ENCODE data around the gene ANKS1B. TPM values are rescaled to one million over a fixed set of nuclear protein-coding genes. Genes with fewer than 3 reads are reported as not detected.
A peak's percentile ranks its signal among the peaks of the same experiment; 100 is the strongest.

Gene ANKS1B
- total and polyA plus RNA-seq, 5 donors, result 0.43 to 7.4 (median 3.3) TPM

DNA sequence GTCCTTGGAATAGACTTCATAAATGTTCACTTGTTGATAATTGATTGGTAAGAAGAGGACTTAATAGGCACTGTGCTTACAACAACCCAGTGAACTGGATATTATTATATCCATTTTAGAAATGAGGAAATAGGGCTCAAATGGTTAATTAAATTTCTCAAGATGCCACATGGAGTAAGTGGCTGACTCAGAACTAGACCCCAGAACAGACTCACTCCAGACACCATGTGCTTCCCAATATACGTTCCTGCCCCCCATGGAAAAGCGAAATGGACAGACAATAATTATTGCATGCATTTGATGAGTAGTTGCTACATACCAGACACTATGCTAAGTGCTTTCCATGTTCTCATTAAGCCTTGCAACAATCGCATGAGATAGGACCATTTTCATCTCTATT lies 895 bp upstream of the ANKS1B start:
- Histone ChIP-seq H3K4me1 (ENCODE audit: control insufficient read depth, insufficient read depth, low read length) (no peaks in the 10 kb centered on the region), H3K27ac (ENCODE audit: low read length) (no peak overlapping the region), H3K4me3 (ENCODE audit: low read length) (peak overlapping the region; percentile 79), H3K9me3 (ENCODE audit: control insufficient read depth, low read length) (no peaks in the 10 kb centered on the region), H3K27me3 (ENCODE audit: control insufficient read depth, insufficient read depth) (no peaks in the 10 kb centered on the region)
- intact Hi-C loops (cut with DNase I), result no loop called here
- DNase-seq (no peak), ATAC-seq (no peak)
- WGBS, result 56% methylated on average over 3 of the region's 3 CpGs

GRCh38 chr12:99985129-99985570 lies 414 bp upstream of the ANKS1B start:
- ATAC-seq, result no peak
- 3% methylated on average over 10 of the region's 10 CpGs for WGBS
- H3K9me3 ChIP-seq (ENCODE audit: control insufficient read depth, low read length), result no peaks in the 10 kb centered on the region
- DNase-seq, result no peak
- no peaks in the 10 kb centered on the region for H3K27me3 ChIP-seq (ENCODE audit: control insufficient read depth, insufficient read depth)
- H3K27ac ChIP-seq (ENCODE audit: low read length), result no peak overlapping the region
- peak overlapping the region; percentile 79 for H3K4me3 ChIP-seq (ENCODE audit: low read length)
- intact Hi-C loops (cut with DNase I), result no loop called here
- H3K4me1 ChIP-seq (ENCODE audit: control insufficient read depth, insufficient read depth, low read length), result no peaks in the 10 kb centered on the region

DNA sequence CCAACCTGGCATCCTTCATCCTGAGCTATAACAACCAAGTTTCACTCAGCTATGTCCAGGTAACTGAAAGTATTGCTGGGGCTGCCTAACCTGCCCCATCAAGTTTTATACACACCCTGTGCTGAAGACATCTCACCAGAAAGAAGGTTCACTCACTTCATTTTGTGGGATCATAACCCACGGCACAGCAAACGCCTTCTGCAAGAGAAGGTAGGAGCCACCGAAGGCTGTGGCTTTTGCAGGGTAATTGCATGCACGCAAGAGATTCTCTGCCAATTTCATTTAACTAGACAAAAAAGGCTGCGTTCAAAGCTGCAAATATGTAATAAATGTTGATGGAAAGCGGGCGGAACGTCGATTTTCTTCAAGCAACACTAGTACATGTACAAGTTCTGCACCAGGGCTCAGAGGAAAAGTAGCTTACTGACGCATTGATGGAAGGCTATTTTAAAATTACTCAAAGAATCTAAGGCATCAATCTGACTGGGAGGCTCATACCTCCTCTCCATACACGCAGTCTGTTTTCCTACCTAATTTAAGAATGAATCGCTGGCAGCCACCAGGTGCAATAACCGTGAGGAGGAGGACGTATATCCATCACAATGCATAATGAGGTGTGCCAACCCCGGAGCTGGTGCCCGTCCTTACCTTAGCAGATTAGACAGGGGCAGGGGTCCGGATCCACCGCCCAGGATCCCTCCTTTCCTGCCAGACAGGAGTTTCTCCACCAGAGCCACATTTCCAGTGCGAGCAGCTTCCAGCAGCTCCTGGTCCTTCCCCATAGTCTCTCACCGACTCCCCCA lies 1.1 kb downstream of the ANKS1B start:
- Histone ChIP-seq H3K27ac (ENCODE audit: low read length) (no peak overlapping the region), H3K4me3 (ENCODE audit: low read length) (peak overlapping the region; percentile 79), H3K4me1 (ENCODE audit: control insufficient read depth, insufficient read depth, low read length) (no peaks in the 10 kb centered on the region), H3K27me3 (ENCODE audit: control insufficient read depth, insufficient read depth) (no peaks in the 10 kb centered on the region), H3K9me3 (ENCODE audit: control insufficient read depth, low read length) (no peaks in the 10 kb centered on the region)
- intact Hi-C loops (cut with DNase I), result no loop called here
- WGBS, result 22% methylated on average over 20 of the region's 20 CpGs
- ATAC-seq, result peak; percentile 8 to 15
- DNase-seq, result no peak

GRCh38 chr12:99981639-99982190 lies 3.0 kb downstream of the ANKS1B start:
- Histone ChIP-seq H3K4me1 (ENCODE audit: control insufficient read depth, insufficient read depth, low read length) (no peaks in the 10 kb centered on the region), H3K4me3 (ENCODE audit: low read length) (no peak overlapping the region), H3K27ac (ENCODE audit: low read length) (no peak overlapping the region), H3K9me3 (ENCODE audit: control insufficient read depth, low read length) (no peaks in the 10 kb centered on the region), H3K27me3 (ENCODE audit: control insufficient read depth, insufficient read depth) (no peaks in the 10 kb centered on the region)
- intact Hi-C loops (cut with DNase I), result no loop called here
- ATAC-seq, result no peak
- WGBS, result 73% methylated on average over 4 of the region's 4 CpGs
- DNase-seq, result no peak

DNA sequence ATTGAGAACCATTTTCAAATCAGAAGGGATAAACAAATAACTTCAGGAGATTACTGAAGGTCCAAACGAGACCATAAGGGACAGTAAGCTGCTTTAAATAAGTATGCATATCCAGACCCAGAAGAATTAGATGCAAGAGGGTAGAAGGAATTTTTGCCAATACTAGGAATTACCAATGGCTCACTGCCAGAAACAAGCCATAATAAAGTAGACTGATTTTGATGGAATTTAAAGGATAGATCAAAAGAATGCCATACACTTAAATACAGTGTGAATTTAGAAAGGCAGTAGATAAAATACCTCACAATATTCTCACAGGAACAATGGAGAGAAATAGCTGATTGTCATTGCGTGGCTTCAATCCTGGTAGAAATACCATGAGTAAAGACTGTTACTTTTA lies 5.3 kb downstream of the ANKS1B start:
- no peaks in the 10 kb centered on the region for H3K9me3 ChIP-seq (ENCODE audit: control insufficient read depth, low read length)
- intact Hi-C loops (cut with DNase I), result no loop called here
- no peak overlapping the region for H3K27ac ChIP-seq (ENCODE audit: low read length)
- no peak overlapping the region for H3K4me3 ChIP-seq (ENCODE audit: low read length)
- ATAC-seq (no peak), DNase-seq (no peak)
- H3K4me1 ChIP-seq (ENCODE audit: control insufficient read depth, insufficient read depth, low read length), result no peaks in the 10 kb centered on the region
- 62% methylated on average over 2 of the region's 2 CpGs for WGBS
- H3K27me3 ChIP-seq (ENCODE audit: control insufficient read depth, insufficient read depth), result no peaks in the 10 kb centered on the region

DNA sequence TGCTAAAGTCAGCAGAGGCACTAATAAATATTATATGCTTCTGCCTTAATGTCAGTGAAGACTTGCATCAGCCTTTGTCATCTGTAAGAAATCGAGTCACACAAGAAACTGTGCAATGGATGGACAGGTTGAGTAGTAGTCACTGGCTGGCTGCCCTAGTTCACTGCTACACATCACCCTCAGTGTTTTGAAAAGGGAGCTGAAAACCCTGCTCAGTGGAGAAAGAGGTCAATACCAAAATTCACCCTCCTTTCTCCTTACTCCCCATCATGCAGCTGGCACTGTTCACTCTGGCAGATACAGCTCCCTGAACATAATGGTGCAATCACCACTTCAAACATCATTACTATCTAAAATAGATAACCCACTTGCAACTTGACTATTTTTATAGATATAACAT lies 6.6 kb downstream of the ANKS1B start:
- H3K9me3 ChIP-seq (ENCODE audit: control insufficient read depth, low read length), result no peaks in the 10 kb centered on the region
- WGBS, result 83% methylated on average over 1 of the region's 1 CpG
- no peak overlapping the region for H3K27ac ChIP-seq (ENCODE audit: low read length)
- no peak overlapping the region for H3K4me3 ChIP-seq (ENCODE audit: low read length)
- intact Hi-C loops (cut with DNase I), result no loop called here
- no peaks in the 10 kb centered on the region for H3K4me1 ChIP-seq (ENCODE audit: control insufficient read depth, insufficient read depth, low read length)
- no peak for ATAC-seq
- no peaks in the 10 kb centered on the region for H3K27me3 ChIP-seq (ENCODE audit: control insufficient read depth, insufficient read depth)
- no peak for DNase-seq

DNA sequence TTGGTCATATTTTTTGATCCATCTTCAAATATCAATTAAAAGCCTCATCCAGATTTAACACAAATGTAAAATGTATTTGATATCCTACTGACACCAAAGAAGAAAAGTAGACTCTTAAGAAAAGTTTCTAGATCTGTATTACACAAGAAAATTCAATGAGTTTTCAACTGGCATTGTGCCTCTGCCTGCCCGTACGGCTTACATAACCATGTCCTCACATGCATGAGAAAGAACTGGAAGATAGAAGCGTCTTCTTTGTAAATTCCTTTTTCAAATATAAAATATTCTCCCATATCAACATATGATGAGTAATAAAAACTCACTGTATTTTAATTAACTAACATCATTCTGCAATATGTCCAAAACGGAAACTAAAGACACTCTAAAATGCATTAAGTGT lies 7.2 kb downstream of the ANKS1B start:
- no peaks in the 10 kb centered on the region for H3K9me3 ChIP-seq (ENCODE audit: control insufficient read depth, low read length)
- ATAC-seq, result no peak
- H3K4me3 ChIP-seq (ENCODE audit: low read length), result no peak overlapping the region
- WGBS, result 73% methylated on average over 4 of the region's 4 CpGs
- intact Hi-C loops (cut with DNase I), result no loop called here
- H3K27me3 ChIP-seq (ENCODE audit: control insufficient read depth, insufficient read depth), result no peaks in the 10 kb centered on the region
- no peak overlapping the region for H3K27ac ChIP-seq (ENCODE audit: low read length)
- H3K4me1 ChIP-seq (ENCODE audit: control insufficient read depth, insufficient read depth, low read length), result no peaks in the 10 kb centered on the region
- DNase-seq, result peak in 1 of 3 donors; percentile 49

- intact Hi-C loops (cut with DNase I), result no loop called here
- H3K9me3 ChIP-seq (ENCODE audit: control insufficient read depth, low read length), result no peaks in the 10 kb centered on the region
- ATAC-seq, result no peak
- H3K4me1 ChIP-seq (ENCODE audit: control insufficient read depth, insufficient read depth, low read length), result no peaks in the 10 kb centered on the region
- H3K27me3 ChIP-seq (ENCODE audit: control insufficient read depth, insufficient read depth), result no peaks in the 10 kb centered on the region
- no peak for DNase-seq
- H3K4me3 ChIP-seq (ENCODE audit: low read length), result no peak overlapping the region
- H3K27ac ChIP-seq (ENCODE audit: low read length), result no peak overlapping the region
Measured at GRCh38 chr12:99976762-99977161, 8.0 kb downstream of the ANKS1B start.

DNA sequence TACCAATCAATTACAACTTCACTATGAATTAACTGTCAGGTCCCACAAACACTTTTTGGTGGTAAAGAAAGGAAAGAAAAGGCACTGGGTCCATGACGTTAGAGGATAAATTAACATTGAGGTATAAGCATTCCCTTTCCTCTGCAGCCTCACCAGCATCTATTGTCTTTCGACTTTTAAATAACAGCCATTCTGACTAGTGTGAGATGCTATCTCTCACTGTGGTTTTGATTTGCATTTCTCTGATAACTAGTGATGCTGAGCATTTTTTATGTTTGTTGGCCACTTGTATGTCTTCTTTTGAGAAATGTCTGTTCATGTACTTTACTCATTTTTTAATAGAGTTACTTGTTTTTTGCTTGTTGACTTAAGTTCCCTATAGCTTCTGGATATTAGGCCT lies 9.4 kb downstream of the ANKS1B start:
- no peak for ATAC-seq

DNA sequence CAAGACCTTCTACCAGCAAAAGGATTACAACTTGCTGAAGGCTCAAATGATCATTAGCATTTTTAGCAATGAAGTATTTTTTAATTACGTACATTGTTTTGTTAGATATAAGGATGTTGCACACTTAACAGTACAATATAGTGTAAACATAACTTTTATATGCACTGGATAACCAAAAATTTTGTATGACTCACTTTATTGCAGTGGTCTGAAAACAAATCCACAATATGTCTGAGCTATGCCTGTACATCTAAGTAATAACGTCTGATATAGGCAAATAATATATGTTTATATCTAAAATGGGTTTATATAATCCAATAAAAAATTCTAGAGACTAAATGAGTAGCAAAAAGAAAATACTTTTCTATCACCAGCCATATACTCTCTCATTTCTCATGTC lies 10.6 kb downstream of the ANKS1B start:
- H3K4me1 ChIP-seq (ENCODE audit: control insufficient read depth, insufficient read depth, low read length), result no peaks in the 10 kb centered on the region

More for the DNA sequence above, 9.4 kb downstream of the ANKS1B start:
- no peaks in the 10 kb centered on the region for H3K27me3 ChIP-seq (ENCODE audit: control insufficient read depth, insufficient read depth)
- H3K9me3 ChIP-seq (ENCODE audit: control insufficient read depth, low read length), result no peaks in the 10 kb centered on the region
- H3K4me1 ChIP-seq (ENCODE audit: control insufficient read depth, insufficient read depth, low read length), result no peaks in the 10 kb centered on the region
- no peak overlapping the region for H3K4me3 ChIP-seq (ENCODE audit: low read length)
- intact Hi-C loops (cut with DNase I), result no loop called here
- DNase-seq, result no peak
- H3K27ac ChIP-seq (ENCODE audit: low read length), result no peak overlapping the region
- WGBS, result 69% methylated on average over 2 of the region's 2 CpGs

GRCh38 chr12:99966429-99966828 lies 18.3 kb downstream of the ANKS1B start:
- no peaks in the 10 kb centered on the region for H3K4me1 ChIP-seq (ENCODE audit: control insufficient read depth, insufficient read depth, low read length)
- H3K27me3 ChIP-seq (ENCODE audit: control insufficient read depth, insufficient read depth), result no peaks in the 10 kb centered on the region
- intact Hi-C loops (cut with DNase I), result no loop called here
- H3K9me3 ChIP-seq (ENCODE audit: control insufficient read depth, low read length), result no peaks in the 10 kb centered on the region
- ATAC-seq (no peak), DNase-seq (no peak)
- 72% methylated on average over 2 of the region's 2 CpGs for WGBS
- no peak overlapping the region for H3K4me3 ChIP-seq (ENCODE audit: low read length)
- H3K27ac ChIP-seq (ENCODE audit: low read length), result no peak overlapping the region

More for the DNA sequence above, 10.6 kb downstream of the ANKS1B start:
- H3K4me3 ChIP-seq (ENCODE audit: low read length), result no peak overlapping the region
- no peak for ATAC-seq
- H3K27ac ChIP-seq (ENCODE audit: low read length), result no peak overlapping the region
- DNase-seq, result no peak
- intact Hi-C loops (cut with DNase I), result no loop called here
- 84% methylated on average over 2 of the region's 2 CpGs for WGBS
- H3K27me3 ChIP-seq (ENCODE audit: control insufficient read depth, insufficient read depth), result no peaks in the 10 kb centered on the region
- H3K9me3 ChIP-seq (ENCODE audit: control insufficient read depth, low read length), result no peaks in the 10 kb centered on the region

Measured in right cardiac atrium (tissue), 5 donors.